Kidney (tissue), 14 donors: ENCODE measurements around the gene PRR9. TPM values are rescaled to one million over a fixed set of nuclear protein-coding genes. Genes with fewer than 3 reads are reported as not detected.
A peak's percentile ranks its signal among the peaks of the same experiment; 100 is the strongest.
"Not testable (repeated sequence)": the region's sequence is repeated elsewhere in the genome, so short reads cannot be mapped to it uniquely, and the experiment has no call there.

Experiments used
- DNase-seq, 5 donors: peaks; one replicate each; pipeline ENCODE4 v3.0.0-alpha.2; 2013 to 2020
- FAIRE-seq: peaks from 2 replicates; lab custom pipeline; 2012; peaks lifted over from hg19 to GRCh38; lab: Jason Lieb, UNC
- H3K27ac ChIP-seq, 2 donors: one replicate each; pipeline ENCODE4 v1.7.0; 2013; ENCODE audit warnings: low read depth in 2 of 2, low read length in 2 of 2, inconsistent platforms in 1 of 2
- H3K27me3 ChIP-seq: one replicate; pipeline ENCODE4 v1.7.1; 2013; ENCODE audit warnings: low read length, inconsistent platforms; ENCODE audit not compliant: control insufficient read depth, insufficient read depth
- H3K36me3 ChIP-seq, 3 donors: one replicate each; pipeline versions ENCODE4 v1.7.0 to v1.7.1; 2013; ENCODE audit warnings: low read length in 3 of 3, control low read depth in 1 of 3, inconsistent platforms in 1 of 3; ENCODE audit not compliant: insufficient read depth in 3 of 3, control insufficient read depth in 2 of 3
- H3K4me1 ChIP-seq, 3 donors: one replicate each; pipeline versions ENCODE4 v1.7.0 to v1.7.1; 2013; ENCODE audit warnings: low read length in 3 of 3, inconsistent platforms in 1 of 3, low read depth in 1 of 3; ENCODE audit not compliant: control insufficient read depth in 2 of 3, insufficient read depth in 2 of 3
- H3K4me3 ChIP-seq, 3 donors: one replicate each; pipeline versions ENCODE4 v1.7.0 to v1.8.1; 2013; ENCODE audit warnings: low read length in 3 of 3, control low read depth in 1 of 3, inconsistent platforms in 1 of 3
- H3K9ac ChIP-seq, 3 donors: one replicate each; pipeline versions ENCODE4 v1.7.0 to v1.7.1; 2013; ENCODE audit warnings: low read length in 3 of 3, control low read depth in 1 of 3, inconsistent platforms in 1 of 3
- H3K9me3 ChIP-seq, 3 donors: one replicate each; pipeline versions ENCODE4 v1.7.0 to v1.7.1; 2013; ENCODE audit warnings: low read length in 3 of 3, control low read depth in 1 of 3, inconsistent platforms in 1 of 3; ENCODE audit not compliant: control insufficient read depth in 2 of 3, insufficient read depth in 1 of 3
- intact Hi-C: fragments of 100-400 bp; cut with DNase I; formaldehyde crosslinking; loops from one replicate; pipeline ENCODE4 v1.11.1; 2022
- polyA plus RNA-seq: library from polyadenylated mRNA; stranded (reverse); fragments of 350-450 nt; fragmentation: Illumina TruSeq; extraction: RNeasy Lipid Tissue Mini Kit (QIAGEN cat#74804); gene quantifications from one replicate; pipeline ENCODE4 v1.2.3, GENCODE V29; 2014; ENCODE audit warnings: low read depth, low replicate concordance; ENCODE audit not compliant: insufficient read depth
- total RNA-seq: library from RNA; stranded (reverse); fragmentation: NEBNext Ultra II Directional; extraction: Animal tissue kit (Norgen Biotek cat#: 25700); gene quantifications from one replicate; pipeline ENCODE4 v1.2.1, GENCODE V29; 2021
- TF ChIP-seq, protein P1 (sequence below): IDR thresholded peaks from 3 replicates; pipeline ENCODE4 v1.5.1; 2012; ENCODE audit warnings: mild to moderate bottlenecking, moderate library complexity, borderline replicate concordance; ENCODE audit not compliant: insufficient read depth; ENCODE audit errors: extremely low read depth
- donor health status: control.
- donor health status: control.
- donor health status: control.
- donor health status: control.
- donor health status: control.
- donor health status: DM: yes; HTN: yes; CAD: no.
- donor health status: Normal renal cell carcinoma (clear cell type).

The PRR9 gene
- total and polyA plus RNA-seq, 2 donors from 2014 or later: not detected

DNA sequence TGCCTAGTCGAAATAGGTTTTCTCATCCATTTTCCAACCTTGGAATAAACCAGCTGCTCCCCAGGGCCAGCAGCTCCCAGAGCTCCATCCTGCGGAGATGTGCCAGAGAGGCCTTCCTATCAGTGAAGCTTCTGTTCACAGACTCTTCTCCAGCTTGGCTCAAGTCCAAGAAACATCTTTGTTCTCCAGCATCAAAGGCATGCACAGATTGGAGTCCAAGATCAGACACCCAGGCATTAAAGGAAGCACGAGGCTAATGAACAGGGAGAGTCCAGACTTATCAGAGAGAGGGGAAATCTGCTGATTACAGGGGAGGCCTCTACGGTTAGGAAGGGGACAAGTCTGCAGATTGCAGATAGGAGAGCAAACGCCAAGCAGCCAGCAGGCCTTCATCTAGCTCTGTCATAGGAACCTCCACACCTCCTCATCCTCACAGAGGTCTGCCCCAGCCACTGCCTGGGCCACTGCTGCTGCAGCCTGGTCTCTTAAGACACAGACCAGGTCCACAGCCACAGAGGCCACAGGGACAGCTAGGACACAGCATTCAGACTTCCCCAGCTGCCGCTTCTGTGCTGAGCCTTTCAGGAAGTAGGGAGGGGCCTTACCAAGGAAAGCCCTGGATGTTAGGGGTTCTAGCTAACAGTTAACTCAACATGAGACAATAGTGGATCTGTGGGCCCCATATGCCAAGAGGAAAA is 3.4 kb downstream of the PRR9 start:
- H3K27me3 ChIP-seq: no peaks in the 10 kb centered on the region
- no peak for FAIRE-seq
- TF ChIP-seq, protein P1, sequence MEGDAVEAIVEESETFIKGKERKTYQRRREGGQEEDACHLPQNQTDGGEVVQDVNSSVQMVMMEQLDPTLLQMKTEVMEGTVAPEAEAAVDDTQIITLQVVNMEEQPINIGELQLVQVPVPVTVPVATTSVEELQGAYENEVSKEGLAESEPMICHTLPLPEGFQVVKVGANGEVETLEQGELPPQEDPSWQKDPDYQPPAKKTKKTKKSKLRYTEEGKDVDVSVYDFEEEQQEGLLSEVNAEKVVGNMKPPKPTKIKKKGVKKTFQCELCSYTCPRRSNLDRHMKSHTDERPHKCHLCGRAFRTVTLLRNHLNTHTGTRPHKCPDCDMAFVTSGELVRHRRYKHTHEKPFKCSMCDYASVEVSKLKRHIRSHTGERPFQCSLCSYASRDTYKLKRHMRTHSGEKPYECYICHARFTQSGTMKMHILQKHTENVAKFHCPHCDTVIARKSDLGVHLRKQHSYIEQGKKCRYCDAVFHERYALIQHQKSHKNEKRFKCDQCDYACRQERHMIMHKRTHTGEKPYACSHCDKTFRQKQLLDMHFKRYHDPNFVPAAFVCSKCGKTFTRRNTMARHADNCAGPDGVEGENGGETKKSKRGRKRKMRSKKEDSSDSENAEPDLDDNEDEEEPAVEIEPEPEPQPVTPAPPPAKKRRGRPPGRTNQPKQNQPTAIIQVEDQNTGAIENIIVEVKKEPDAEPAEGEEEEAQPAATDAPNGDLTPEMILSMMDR: no peak
- H3K4me3 ChIP-seq: no peak overlapping the region
- H3K36me3 ChIP-seq: no peaks in the 10 kb centered on the region
- peak in 1 of 5 donors; percentile 19 for DNase-seq
- no peaks in the 10 kb centered on the region for H3K4me1 ChIP-seq
- H3K9ac ChIP-seq: no peak overlapping the region
- H3K9me3 ChIP-seq: no peaks in the 10 kb centered on the region
- H3K27ac ChIP-seq: no peak overlapping the region
- intact Hi-C loops: no loop called here

DNA sequence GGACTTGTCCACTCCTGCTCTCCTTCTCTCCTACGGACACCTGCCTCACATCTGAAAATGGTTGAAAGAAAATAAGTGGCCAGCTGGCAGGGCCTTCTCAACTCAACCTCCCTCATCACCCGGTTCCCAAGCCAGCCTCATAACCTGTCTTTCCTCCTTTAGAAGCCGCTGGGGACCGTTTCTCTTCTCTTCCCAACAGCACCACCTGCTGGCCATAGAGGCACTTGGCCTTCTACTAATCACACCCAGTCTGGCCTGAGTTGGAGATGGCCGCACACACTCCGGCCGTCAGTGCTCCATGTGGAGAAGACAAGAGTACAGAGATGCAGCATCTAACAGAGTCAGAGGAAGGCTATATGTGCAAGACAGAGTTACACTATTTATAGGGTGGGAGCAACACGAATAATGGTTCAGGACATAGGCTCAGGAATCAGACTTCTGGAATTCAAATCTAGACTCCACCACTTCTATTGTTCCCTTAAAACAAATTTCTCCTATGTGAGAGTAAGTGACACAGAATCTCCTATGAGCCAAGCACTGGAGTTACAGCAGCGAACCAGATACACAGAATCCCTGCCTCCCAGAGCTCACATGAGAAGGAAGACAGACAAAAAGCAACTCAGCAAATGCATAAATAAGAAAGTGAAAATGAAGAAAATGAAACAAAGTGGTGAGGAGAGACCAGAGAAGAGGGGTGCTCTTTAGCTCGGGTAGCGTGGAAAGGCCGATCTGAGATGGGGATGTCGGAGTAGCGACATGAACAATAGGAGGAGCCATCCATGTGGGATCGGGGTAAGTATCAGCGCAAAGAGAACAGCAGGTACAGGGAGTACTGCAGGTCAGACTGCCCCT is 5.9 kb downstream of the PRR9 start:
- FAIRE-seq (peak; percentile 83), DNase-seq (peak in 4 of 5 donors; percentile 65 to 83 (median 67))
- H3K27ac ChIP-seq, H3K36me3 ChIP-seq, H3K4me3 ChIP-seq, intact Hi-C loops, H3K9me3 ChIP-seq, H3K27me3 ChIP-seq, H3K4me1 ChIP-seq, H3K9ac ChIP-seq: not testable (repeated sequence)
- TF ChIP-seq, protein P1: peak; percentile 24

DNA sequence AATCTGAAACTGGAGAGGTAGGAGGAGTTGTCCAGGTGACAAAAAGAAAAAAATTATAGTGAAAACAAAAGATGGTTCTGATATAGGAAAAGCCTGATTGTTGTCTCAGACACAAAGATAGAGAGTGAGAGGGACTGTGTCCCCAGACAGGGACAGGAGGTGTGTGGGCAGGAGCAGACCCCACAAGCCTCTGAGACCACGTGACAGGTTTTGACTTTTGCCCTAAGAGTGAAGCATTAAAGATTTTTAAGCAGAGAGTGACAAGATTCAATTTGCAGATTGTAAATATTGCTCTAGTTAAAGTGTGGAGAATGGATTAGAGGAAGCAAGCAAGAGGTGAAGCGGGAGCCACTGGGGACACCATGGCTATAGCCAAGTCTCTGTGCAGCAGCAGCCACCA is 10.4 kb downstream of the PRR9 start:
- Histone ChIP-seq H3K4me3 (no peak overlapping the region), H3K9ac (no peak overlapping the region), H3K4me1 (no peaks in the 10 kb centered on the region), H3K27ac (no peak overlapping the region), H3K27me3 (no peaks in the 10 kb centered on the region), H3K9me3 (no peaks in the 10 kb centered on the region), H3K36me3 (no peaks in the 10 kb centered on the region)
- TF ChIP-seq, protein P1: no peak
- intact Hi-C loops: no loop called here
- DNase-seq (no peak), FAIRE-seq (no peak)
